ENCODE data around the gene ENDOV. TPM values are rescaled to one million over a fixed set of nuclear protein-coding genes. Genes with fewer than 3 reads are reported as not detected.
A peak's percentile ranks its signal among the peaks of the same experiment; 100 is the strongest.

Gene ENDOV
- total RNA-seq, 1 experiment from 2014 or later, result 26.0 TPM

DNA sequence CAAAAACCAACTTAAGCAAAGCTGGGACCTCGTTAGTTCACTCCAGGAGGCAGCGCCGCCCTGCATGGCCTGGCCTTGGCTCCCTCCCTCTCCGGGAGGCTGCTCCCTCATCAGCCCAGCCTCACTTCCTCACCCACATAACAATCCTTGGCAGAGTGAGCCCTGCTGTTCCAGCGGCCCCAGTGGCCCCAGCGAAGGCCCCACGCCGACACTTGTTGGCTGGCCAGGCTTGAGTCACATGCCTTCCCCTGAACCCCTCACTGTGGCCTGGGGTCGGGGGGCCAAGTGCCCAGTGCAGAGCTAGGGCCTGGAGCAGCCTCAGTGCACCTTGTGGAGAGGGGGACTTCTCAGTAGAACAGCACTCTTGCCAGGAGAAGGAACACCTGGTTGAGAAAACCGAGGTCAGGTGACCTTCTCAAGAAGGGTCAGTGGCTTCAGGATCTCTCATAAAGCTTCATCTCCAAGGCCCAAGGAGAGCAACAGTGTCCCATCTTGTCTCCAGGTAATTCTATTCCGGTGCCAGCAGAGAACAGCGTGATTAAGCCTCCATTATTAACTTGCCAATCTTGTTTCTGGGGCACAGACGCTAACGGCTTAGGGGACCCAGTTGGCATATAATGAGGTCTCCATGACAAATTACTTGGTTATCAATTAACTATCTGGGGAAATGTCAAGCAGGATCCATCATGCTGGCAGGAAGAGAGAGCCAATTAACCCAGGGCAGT lies 26.8 kb downstream of the ENDOV start:
- Histone ChIP-seq H3K4me3 (ENCODE audit: insufficient read depth, low read depth, low read length) (no peak overlapping the region), H3K27me3 (ENCODE audit: control insufficient read depth, insufficient read depth, low read length) (peaks cover 4% of the 10 kb centered on the region; the same call in 1 of the 2 replicates), H3K36me3 (replicated peaks; ENCODE audit: control insufficient read depth, insufficient read depth, low read length) (no peaks in the 10 kb centered on the region)
- DNase-seq, result no peak

DNA sequence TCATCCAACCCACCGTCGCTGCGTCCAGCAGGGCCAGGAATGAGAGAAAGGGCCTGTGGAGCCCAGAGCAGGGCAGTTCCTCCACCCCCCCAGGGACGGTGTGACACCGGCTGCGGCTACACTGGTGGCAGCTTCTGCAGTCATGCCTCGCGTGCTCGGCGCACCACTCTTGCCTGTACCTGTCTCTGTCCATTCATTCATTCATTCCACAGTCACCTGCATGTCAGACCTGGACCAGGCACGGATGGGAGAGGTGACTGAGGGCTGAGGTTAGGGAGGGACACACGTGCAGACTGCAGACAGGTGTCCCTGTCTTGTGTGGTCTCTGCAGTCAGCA lies 27.3 kb downstream of the ENDOV start:
- no peak for DNase-seq
- Histone ChIP-seq H3K4me3 (ENCODE audit: insufficient read depth, low read depth, low read length) (no peak overlapping the region), H3K27me3 (ENCODE audit: control insufficient read depth, insufficient read depth, low read length) (peaks cover 4% of the 10 kb centered on the region; the same call in 1 of the 2 replicates), H3K36me3 (replicated peaks; ENCODE audit: control insufficient read depth, insufficient read depth, low read length) (no peaks in the 10 kb centered on the region)

DNA sequence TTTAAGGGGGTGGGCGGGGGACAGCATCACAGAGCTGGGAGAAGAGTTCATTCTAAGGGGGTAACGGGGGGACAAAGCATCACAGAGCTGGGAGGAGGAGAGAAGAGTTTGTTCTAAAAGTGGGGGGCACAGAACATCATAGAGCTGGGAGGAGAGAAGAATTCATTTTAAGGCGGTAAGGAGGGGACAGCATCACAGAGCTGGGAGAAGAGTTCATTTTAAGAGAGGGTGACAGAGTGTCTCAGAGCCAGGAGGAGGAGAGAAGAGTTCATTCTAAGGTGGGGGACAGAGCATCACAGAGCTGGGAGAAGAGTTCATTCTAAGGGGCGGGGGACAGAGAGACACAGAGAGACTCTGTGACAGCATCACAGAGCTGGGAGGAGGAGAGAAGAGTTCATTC lies 27.8 kb downstream of the ENDOV start:
- peaks cover 4% of the 10 kb centered on the region; the same call in 1 of the 2 replicates for H3K27me3 ChIP-seq (ENCODE audit: control insufficient read depth, insufficient read depth, low read length)
- H3K36me3 ChIP-seq (replicated peaks; ENCODE audit: control insufficient read depth, insufficient read depth, low read length), result no peaks in the 10 kb centered on the region
- H3K4me3 ChIP-seq (ENCODE audit: insufficient read depth, low read depth, low read length), result no peak overlapping the region
- no peak for DNase-seq

DNA sequence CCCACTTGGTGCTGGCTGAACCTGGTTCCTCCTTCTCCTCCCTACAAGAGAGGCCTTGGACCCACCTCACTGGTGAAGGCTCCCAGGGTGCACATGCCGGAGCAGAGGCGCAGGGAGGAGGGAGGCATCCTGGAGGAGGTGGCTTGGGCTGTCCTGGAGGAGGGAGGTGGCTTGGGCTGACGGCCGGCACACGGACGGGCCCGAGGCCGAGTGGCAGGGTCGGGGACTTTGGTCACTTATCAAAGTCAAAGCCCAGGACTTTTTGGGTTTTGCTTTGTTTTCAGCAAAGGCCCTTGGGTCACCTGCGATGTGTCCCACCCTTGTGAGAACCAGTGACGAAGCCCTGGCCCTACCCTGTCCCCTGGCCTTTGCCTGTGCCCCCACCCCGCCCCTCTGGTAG lies 28.5 kb downstream of the ENDOV start:
- no peak for DNase-seq
- Histone ChIP-seq H3K36me3 (replicated peaks; ENCODE audit: control insufficient read depth, insufficient read depth, low read length) (no peaks in the 10 kb centered on the region), H3K4me3 (ENCODE audit: insufficient read depth, low read depth, low read length) (no peak overlapping the region), H3K27me3 (ENCODE audit: control insufficient read depth, insufficient read depth, low read length) (peaks cover 4% of the 10 kb centered on the region; the same call in 1 of the 2 replicates)

DNA sequence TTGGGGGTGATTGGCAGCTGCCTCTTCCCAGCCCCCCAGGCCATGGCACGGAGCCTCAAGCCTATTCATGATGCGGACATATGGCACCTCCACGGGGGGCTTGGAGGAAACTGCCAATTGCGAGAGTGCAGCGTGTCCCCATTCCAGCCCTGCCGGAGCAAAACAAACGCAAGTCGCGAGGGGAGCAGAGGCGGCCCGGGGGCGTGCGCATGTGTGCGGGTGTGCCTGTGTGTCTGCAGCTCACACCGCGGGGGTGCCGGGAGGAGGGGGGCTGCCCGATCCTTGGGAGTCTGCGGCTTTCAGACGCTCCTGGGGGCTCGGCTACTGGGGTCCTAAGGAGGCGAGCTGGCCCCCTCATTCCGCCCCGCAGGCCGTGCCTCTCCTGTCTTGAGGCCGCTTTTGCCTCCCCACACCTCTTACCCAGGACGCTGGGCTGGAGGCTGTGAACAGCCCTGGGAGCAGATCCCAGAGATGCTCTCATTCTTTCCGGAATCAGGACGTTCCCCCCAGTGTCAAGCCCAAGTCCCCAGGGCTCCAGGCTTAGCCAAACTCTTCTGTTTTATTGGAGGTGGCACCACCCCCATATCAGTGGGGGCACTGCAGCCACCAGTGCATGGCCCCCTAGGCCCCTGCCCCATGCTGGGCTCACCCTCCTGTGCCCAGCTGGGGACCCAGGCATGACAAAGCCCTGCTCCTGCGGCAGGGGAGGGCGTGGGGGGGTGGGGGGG lies 29.1 kb downstream of the ENDOV start:
- Histone ChIP-seq H3K36me3 (replicated peaks; ENCODE audit: control insufficient read depth, insufficient read depth, low read length) (no peaks in the 10 kb centered on the region), H3K4me3 (ENCODE audit: insufficient read depth, low read depth, low read length) (no peak overlapping the region), H3K27me3 (ENCODE audit: control insufficient read depth, insufficient read depth, low read length) (peaks cover 4% of the 10 kb centered on the region; the same call in 1 of the 2 replicates)
- DNase-seq, result peak; percentile 85

DNA sequence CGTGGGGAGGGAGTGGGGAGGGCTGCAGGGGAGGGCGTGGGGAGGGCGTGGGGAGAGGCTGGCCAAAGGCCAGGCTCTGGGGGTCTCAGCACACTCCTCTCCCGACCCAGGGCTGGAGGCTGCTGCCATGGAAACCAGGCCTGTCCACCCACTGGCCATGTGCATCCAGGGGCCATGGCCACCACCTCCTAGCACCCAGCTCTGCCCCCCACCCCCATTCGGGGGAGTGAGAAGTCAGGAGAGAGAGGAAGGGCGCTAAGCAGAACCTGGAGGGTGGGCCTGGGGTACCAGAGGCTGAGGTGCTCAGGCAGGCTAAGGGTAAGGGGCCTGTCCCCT lies 29.6 kb downstream of the ENDOV start:
- peaks cover 4% of the 10 kb centered on the region; the same call in 1 of the 2 replicates for H3K27me3 ChIP-seq (ENCODE audit: control insufficient read depth, insufficient read depth, low read length)
- no peak overlapping the region for H3K4me3 ChIP-seq (ENCODE audit: insufficient read depth, low read depth, low read length)
- H3K36me3 ChIP-seq (replicated peaks; ENCODE audit: control insufficient read depth, insufficient read depth, low read length), result no peaks in the 10 kb centered on the region
- DNase-seq, result no peak

DNA sequence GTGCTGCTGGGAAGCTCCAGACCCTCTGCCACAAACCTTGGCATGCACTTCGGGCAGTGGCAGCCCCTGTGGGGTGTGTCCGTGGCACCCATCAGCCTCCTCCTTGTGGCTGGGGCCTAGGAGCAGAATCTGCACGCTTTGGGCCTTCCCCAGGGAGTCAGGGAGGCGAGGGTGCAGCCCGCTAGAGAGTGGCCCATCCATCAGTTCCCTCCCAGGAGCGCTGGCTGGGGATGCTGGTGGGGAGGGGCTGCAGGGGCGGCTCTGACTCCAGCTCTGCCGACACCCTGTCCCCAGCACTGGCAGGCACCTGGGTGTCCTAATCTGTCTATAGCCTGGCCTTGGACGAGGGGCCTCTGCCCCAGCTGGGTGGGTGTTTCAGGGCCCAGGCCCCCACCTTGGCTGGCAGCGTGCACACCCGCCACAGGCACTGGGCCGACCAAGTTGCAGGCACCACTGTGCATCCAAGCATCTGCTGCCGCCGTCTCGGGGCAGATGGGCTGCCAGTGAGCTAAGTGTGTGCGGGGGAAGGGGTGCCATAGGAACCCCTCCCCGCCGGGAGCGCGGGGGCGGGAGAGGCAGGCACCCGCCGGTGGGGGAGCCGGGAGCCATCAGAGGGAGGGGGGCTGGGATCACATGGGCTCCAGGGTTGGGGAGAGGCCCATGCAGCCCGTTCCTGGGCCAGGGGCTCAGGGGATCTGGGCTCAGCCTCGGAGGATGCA lies 30.2 kb downstream of the ENDOV start:
- peaks cover 4% of the 10 kb centered on the region; the same call in 1 of the 2 replicates for H3K27me3 ChIP-seq (ENCODE audit: control insufficient read depth, insufficient read depth, low read length)
- H3K36me3 ChIP-seq (replicated peaks; ENCODE audit: control insufficient read depth, insufficient read depth, low read length), result no peaks in the 10 kb centered on the region
- DNase-seq, result no peak
- H3K4me3 ChIP-seq (ENCODE audit: insufficient read depth, low read depth, low read length), result no peak overlapping the region

DNA sequence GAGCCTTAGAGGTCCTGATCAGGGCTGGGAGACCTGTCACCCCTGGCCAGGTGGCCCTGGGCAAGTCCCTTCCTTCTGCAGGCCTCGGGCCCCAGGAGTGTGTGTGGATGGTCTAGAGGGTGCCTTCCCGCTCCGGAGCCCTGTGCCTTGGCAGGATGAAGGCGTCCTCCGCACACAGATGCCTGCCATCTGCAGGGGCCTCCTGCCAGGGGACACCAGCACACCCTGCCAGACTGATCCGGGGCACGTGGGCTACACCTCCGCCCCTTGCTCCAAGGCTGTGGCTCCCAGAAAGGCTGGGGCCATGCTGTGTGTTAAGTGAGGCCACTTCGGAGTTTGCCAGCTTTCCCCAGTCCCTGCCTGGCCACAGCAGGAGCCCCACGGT lies 30.8 kb downstream of the ENDOV start:
- H3K27me3 ChIP-seq (ENCODE audit: control insufficient read depth, insufficient read depth, low read length), result peaks cover 4% of the 10 kb centered on the region; the same call in 1 of the 2 replicates
- H3K36me3 ChIP-seq (replicated peaks; ENCODE audit: control insufficient read depth, insufficient read depth, low read length), result no peaks in the 10 kb centered on the region
- no peak for DNase-seq
- no peak overlapping the region for H3K4me3 ChIP-seq (ENCODE audit: insufficient read depth, low read depth, low read length)

DNA sequence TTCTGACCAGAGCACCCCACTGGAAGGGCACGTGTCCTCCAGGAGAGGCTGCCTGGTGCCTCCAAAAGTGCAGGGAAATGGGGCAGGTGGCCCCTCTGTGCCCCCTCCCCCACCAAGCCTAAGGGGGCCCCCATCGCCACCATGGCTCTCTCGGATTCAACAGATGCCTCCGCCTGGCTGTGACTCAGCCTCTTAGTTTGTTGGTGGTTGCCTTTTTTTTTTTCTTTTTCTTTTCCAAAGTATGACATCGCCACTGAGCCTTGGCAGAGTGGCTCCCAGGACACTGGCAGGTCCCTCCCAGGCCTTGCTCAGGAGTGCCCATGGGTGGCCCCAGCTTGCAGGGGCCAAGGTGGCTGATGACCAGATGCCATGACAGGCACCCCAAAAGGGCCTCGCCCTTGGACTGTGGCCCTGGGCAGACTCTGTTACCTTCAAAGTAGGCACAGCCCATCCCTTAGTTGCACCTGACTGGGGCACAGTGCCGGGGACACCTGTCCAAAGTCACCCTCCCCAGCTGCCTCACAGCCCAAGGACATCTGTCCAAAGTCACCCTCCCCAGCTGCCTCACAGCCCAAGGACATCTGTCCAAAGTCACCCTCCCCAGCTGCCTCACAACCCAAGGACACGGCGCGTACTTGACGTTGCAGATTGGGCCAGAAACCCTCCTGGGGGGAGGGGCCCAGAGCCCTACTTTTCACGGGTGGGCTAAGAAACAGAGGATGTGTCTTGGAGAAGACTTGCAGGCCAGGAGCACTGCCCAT lies 31.9 kb downstream of the ENDOV start:
- no peaks in the 10 kb centered on the region for H3K36me3 ChIP-seq (replicated peaks; ENCODE audit: control insufficient read depth, insufficient read depth, low read length)
- no peak for DNase-seq
- H3K27me3 ChIP-seq (ENCODE audit: control insufficient read depth, insufficient read depth, low read length), result peaks cover 4% of the 10 kb centered on the region; the same call in 1 of the 2 replicates
- H3K4me3 ChIP-seq (ENCODE audit: insufficient read depth, low read depth, low read length), result no peak overlapping the region

DNA sequence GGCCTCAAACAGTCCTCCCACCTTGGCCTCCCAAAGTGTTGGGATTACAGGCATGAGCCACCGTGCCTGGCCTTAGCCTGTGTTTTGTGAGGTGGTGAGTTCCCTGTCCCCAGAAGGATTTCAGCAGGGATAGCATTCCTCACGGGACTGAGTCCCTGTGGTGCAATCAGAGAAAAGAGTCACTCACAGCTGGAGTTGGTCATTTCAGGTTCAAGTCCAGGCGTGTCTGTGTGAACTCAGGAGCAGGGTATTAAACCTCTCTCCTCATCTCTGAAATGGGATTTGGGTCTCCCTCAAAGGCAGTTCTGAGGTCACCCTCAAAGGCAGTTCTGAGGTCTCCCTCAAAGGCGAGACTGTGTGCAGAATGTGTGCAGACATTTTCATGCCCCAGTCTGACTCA lies 32.8 kb downstream of the ENDOV start:
- H3K27me3 ChIP-seq (ENCODE audit: control insufficient read depth, insufficient read depth, low read length), result peaks cover 3% of the 10 kb centered on the region; the same call in 1 of the 2 replicates
- H3K36me3 ChIP-seq (replicated peaks; ENCODE audit: control insufficient read depth, insufficient read depth, low read length), result no peaks in the 10 kb centered on the region
- H3K4me3 ChIP-seq (ENCODE audit: insufficient read depth, low read depth, low read length), result no peak overlapping the region
- DNase-seq, result no peak

DNA sequence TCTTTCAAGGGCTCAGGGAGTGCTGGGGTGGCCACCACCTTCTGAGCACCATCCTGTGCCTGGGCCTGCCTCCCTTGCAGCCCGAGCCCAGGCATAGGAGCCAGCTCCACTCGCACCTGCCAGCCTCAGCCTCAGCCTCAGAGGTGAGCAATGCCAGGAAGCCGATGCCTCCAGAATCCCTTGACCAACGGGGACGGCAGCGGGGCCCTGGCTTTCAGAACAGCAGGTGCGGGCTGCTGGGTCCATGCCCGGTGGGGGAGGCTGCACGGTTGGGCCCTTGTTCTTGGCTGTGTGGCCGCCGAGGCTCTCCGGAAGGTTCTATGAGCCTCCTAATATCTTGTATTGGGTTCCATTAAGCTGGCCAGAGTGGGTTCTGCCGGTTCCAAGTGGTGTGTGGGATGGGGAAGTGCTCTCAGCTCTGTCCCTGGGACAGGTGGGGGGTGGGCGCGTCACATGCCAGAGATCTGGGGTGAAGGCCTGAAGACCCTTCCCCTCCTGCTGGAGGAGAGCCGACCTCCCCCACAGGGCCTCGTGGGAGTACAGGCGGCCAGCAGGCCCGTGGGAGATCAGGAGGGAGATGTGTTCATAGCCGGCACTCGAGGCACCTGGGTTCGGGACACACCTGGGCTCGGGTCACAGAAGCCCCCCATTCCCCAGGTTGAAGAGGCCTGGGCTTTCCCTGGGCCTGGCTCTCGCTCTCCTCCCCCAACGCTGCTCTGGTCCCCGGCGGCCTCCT lies 34.4 kb downstream of the ENDOV start:
- H3K36me3 ChIP-seq (replicated peaks; ENCODE audit: control insufficient read depth, insufficient read depth, low read length), result no peaks in the 10 kb centered on the region
- no peaks in the 10 kb centered on the region for H3K27me3 ChIP-seq (ENCODE audit: control insufficient read depth, insufficient read depth, low read length)
- H3K4me3 ChIP-seq (ENCODE audit: insufficient read depth, low read depth, low read length), result no peak overlapping the region
- no peak for DNase-seq

DNA sequence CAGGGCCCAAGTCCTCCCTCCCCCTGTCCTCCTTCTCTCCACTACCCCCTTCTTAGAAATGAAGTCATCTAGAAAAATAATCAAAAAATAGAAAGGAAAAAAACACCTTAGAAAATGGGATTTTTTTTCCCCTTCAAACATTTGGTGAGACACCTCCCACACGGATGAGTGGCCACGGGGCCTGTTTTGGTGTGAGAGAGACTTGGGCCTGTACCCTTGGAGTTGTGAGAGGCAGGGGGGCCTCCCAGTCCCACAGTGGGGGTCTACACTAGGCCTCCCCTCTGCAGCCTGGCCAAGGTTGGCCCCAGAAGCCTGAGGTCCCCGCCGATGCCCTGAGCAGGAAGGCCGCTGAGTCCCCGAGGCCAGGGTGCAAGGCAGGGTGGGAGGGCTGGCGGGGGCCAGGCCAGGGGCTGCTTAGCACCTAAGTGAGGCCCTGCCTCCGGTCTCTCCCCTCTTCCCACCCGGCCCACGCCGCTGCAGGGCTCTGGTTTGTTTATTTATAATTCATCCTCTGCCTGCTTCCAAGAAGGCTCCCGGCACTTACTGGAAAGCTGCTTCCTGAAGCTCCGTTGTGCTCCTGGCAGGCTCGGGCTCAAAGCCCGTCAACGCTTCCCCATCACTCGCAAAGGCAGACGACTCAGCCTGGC lies 35.1 kb downstream of the ENDOV start:
- no peaks in the 10 kb centered on the region for H3K36me3 ChIP-seq (replicated peaks; ENCODE audit: control insufficient read depth, insufficient read depth, low read length)
- DNase-seq, result no peak
- no peak overlapping the region for H3K4me3 ChIP-seq (ENCODE audit: insufficient read depth, low read depth, low read length)
- no peaks in the 10 kb centered on the region for H3K27me3 ChIP-seq (ENCODE audit: control insufficient read depth, insufficient read depth, low read length)

DNA sequence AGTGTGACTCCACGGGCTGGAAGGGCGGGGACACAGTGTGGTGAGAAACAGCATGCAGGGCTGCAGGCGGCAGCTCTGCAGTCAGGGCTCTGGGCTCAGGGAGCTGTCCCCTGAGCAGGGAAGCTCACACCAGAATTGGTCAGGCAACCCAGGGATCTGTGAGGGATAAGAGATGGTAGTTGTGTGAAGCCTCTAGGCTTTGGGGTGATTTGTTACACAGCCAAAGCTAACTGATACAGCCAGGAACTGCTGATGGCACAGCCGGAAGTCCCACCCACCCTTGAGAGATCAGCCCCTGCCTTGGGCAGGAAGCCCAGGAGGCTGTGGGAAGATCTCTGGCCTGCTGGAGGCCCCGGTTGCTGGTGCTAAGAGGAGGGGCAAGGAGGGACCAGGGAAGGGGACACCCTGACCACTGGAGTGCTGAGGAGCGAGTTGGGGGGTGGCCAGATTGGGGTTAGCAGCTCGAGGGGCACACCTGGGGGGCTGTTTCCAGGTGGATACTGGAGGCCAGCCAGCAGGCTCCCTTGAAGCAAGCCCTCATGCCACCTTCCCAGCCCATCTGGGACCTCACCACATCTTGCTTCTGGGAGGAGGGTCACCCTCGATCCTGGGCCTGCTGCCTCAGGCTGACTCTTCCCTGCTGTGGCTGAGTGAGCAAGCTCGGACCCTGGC lies 36.3 kb downstream of the ENDOV start:
- Histone ChIP-seq H3K4me3 (ENCODE audit: insufficient read depth, low read depth, low read length) (no peak overlapping the region), H3K27me3 (ENCODE audit: control insufficient read depth, insufficient read depth, low read length) (no peaks in the 10 kb centered on the region), H3K36me3 (replicated peaks; ENCODE audit: control insufficient read depth, insufficient read depth, low read length) (no peaks in the 10 kb centered on the region)
- no peak for DNase-seq

Data from H7 (cell line).